HG03066 (cell line): ENCODE data around the gene BANF1.
A peak's percentile ranks its signal among the peaks of the same experiment; 100 is the strongest.

Experiments
- ATAC-seq: cut with Tn5 transposase; IDR thresholded peaks from one replicate; pipeline ENCODE4 v1.9.1; 2021; ENCODE audit warnings: low read depth; ENCODE audit not compliant: unreplicated experiment

BANF1 gene

GRCh38 chr11:65977621-65978390 lies 24.5 kb upstream of the BANF1 start:
- ATAC-seq, result no peak

- no peak for ATAC-seq
Observed at GRCh38 chr11:65978391-65979238, 23.7 kb upstream of the BANF1 start.

- ATAC-seq, result no peak
Observed at GRCh38 chr11:65979261-65979759, 23.0 kb upstream of the BANF1 start.

GRCh38 chr11:65981101-65981740 lies 21.1 kb upstream of the BANF1 start:
- no peak for ATAC-seq

- ATAC-seq, result no peak
Observed at GRCh38 chr11:65981972-65982823, 20.1 kb upstream of the BANF1 start.

- no peak for ATAC-seq
Observed at GRCh38 chr11:65982824-65983588, 19.3 kb upstream of the BANF1 start.

- ATAC-seq, result no peak
Observed at GRCh38 chr11:65983589-65983987, 18.7 kb upstream of the BANF1 start.

GRCh38 chr11:65987336-65987735 lies 15.0 kb upstream of the BANF1 start:
- no peak for ATAC-seq

- ATAC-seq, result peak; percentile 88
Observed at GRCh38 chr11:65988791-65989592, 13.3 kb upstream of the BANF1 start.

GRCh38 chr11:65992056-65992455 lies 10.2 kb upstream of the BANF1 start:
- no peak for ATAC-seq

GRCh38 chr11:65997286-65997685 lies 5.0 kb upstream of the BANF1 start:
- ATAC-seq, result no peak

GRCh38 chr11:66002648-66003225 lies 434 bp downstream of the BANF1 start:
- ATAC-seq, result peak; percentile 47

- no peak for ATAC-seq
Observed at GRCh38 chr11:66003291-66003690, 988 bp downstream of the BANF1 start.

GRCh38 chr11:66004186-66004585 lies 1.9 kb downstream of the BANF1 start:
- ATAC-seq, result no peak

- no peak for ATAC-seq
Observed at GRCh38 chr11:66006134-66006890, 4.0 kb downstream of the BANF1 start.

GRCh38 chr11:66006891-66007176 lies 4.5 kb downstream of the BANF1 start:
- ATAC-seq, result no peak

- ATAC-seq, result no peak
Observed at GRCh38 chr11:66007201-66007634, 4.9 kb downstream of the BANF1 start.

- no peak for ATAC-seq
Observed at GRCh38 chr11:66008095-66008467, 5.8 kb downstream of the BANF1 start.
